ENCODE results near the gene XAGE3. TPM values are rescaled to one million over a fixed set of nuclear protein-coding genes. Genes with fewer than 3 reads are reported as not detected.

The XAGE3 gene
- total and polyA plus RNA-seq, 5 experiments from 2014 or later = not detected

Other genes starting within 250 kb of the XAGE3 start
- gene SSX7, start 213.2 kb downstream of the XAGE3 start, total RNA-seq = not detected
- gene SSX7, start 213.2 kb downstream of the XAGE3 start, polyA plus RNA-seq = not detected
- not detected for gene SSX2, start 160.9 kb downstream of the XAGE3 start, total RNA-seq
- not detected for gene SSX2, start 160.9 kb downstream of the XAGE3 start, polyA plus RNA-seq
- not detected for gene SSX2B, start 116.8 kb downstream of the XAGE3 start, total RNA-seq
- not detected for gene SSX2B, start 116.8 kb downstream of the XAGE3 start, polyA plus RNA-seq
- gene SPANXN5, start 70.7 kb downstream of the XAGE3 start, total RNA-seq = not detected
- not detected for gene SPANXN5, start 70.7 kb downstream of the XAGE3 start, polyA plus RNA-seq
- gene XAGE5, start 56.8 kb downstream of the XAGE3 start, total RNA-seq = not detected
- not detected for gene XAGE5, start 56.8 kb downstream of the XAGE3 start, polyA plus RNA-seq
- 10 to 100 TPM in 1 of 2 experiments, 1 to 10 TPM in 1; 3.9 to 11.5 TPM for gene FAM156B, start 29.2 kb upstream of the XAGE3 start, total RNA-seq
- gene FAM156B, start 29.2 kb upstream of the XAGE3 start, polyA plus RNA-seq = 1 to 10 TPM; 4.9 to 5.4 (median 5.3) TPM
- 10 to 100 TPM; 14.9 to 20.7 TPM for gene FAM156A, start 90.4 kb upstream of the XAGE3 start, total RNA-seq
- gene FAM156A, start 90.4 kb upstream of the XAGE3 start, polyA plus RNA-seq = 1 to 10 TPM; 2.9 to 5.7 (median 4.7) TPM
- gene GPR173, start 180.7 kb upstream of the XAGE3 start, total RNA-seq = under 1 TPM; 0.11 to 0.16 TPM
- gene GPR173, start 180.7 kb upstream of the XAGE3 start, polyA plus RNA-seq = under 1 TPM in 1 of 3 donors, not detected in 2; 0.49 TPM
- gene TSPYL2, start 214.3 kb upstream of the XAGE3 start, total RNA-seq = 100 to 1,000 TPM; 167 to 174 TPM
- 10 to 100 TPM; 12.7 to 32.2 (median 27.1) TPM for gene TSPYL2, start 214.3 kb upstream of the XAGE3 start, polyA plus RNA-seq
- 10 to 100 TPM; 19.7 to 20.7 TPM for gene KANTR, start 226.1 kb upstream of the XAGE3 start, total RNA-seq
- 1 to 10 TPM; 1.4 to 4.9 (median 1.6) TPM for gene KANTR, start 226.1 kb upstream of the XAGE3 start, polyA plus RNA-seq